ENCODE measurements around the gene KDM2A. TPM values are rescaled to one million over a fixed set of nuclear protein-coding genes. Genes with fewer than 3 reads are reported as not detected.

KDM2A gene
- total RNA-seq, 3 donors from 2014 or later (not counting 1 experiment from before 2014, with no cell fraction given), result 268 to 312 (median 283) TPM

DNA sequence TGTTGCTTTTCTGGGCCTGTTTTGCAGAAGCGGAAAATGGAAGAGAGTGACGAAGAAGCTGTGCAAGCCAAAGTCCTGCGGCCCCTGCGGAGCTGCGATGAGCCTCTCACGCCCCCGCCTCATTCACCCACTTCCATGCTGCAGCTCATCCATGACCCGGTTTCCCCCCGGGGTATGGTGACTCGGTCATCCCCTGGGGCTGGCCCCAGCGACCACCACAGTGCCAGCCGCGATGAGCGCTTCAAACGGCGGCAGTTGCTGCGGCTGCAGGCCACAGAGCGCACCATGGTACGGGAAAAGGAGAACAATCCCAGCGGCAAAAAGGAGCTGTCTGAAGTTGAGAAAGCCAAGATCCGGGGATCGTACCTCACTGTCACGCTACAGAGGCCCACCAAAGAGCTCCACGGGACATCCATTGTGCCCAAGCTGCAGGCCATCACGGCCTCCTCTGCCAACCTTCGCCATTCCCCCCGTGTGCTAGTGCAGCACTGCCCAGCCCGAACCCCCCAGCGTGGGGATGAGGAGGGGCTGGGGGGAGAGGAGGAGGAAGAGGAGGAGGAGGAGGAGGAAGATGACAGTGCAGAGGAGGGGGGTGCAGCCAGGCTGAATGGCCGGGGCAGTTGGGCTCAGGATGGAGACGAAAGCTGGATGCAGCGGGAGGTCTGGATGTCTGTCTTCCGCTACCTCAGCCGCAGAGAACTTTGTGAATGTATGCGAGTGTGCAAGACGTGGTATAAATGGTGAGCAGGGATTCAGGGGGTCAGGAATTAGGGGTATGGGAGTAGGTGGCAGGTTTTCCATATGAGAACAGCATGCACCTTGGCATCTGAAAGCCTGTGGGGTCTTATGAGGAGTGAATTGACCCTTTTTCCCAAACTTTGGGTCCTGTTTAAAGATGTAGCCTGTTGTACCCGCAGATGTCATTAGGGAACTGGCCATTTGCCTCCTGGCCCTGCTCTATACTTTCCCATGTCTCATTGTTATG is 131.3 kb downstream of the KDM2A start:
- peak in 1 of 2 donors; percentile 18 for DNase-seq
- H3K36me3 Mint-ChIP-seq, result peaks cover 41% of the 10 kb centered on the region

DNA sequence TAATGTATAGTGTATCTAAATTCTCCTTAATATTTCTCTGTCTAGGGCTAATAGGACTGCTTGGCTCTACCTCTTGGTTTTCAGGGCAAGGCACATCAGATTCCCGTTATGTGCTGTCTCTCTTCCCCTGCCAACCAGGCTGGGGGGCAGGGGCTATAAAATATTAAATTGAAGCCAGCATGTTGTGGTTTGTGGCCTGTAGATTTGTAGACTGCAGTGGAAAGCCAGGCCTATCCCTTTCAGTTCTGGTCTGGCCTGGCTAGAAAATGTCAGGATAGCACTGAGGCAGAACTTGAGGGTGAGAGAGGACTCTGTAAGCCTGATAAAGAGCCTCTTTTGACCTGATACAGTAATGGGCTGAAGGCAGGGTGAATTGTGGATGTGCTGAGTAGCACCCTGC is 132.8 kb downstream of the KDM2A start:
- peaks cover 36 to 40% of the 10 kb centered on the region in 2 donors for H3K4me1 Mint-ChIP-seq
- H3K27ac ChIP-seq (ENCODE audit: low read length), result no peak overlapping the region
- DNase-seq, result peak in 1 of 2 donors; percentile 13

More for the DNA sequence above, 131.3 kb downstream of the KDM2A start:
- H3K36me3 ChIP-seq (ENCODE audit: control insufficient read depth, insufficient read depth, low read length), result peaks cover 98% of the 10 kb centered on the region
- intact Hi-C loops (cut with micrococcal nuclease), result loop anchor here (5.0 kb wide), 1 partner anchor 37 kb away; the partner anchor contains the start of gene ANKRD13D
- ATAC-seq, result no peak
- WGBS (ENCODE audit: insufficient coverage), result 96% methylated on average over 37 of the region's 37 CpGs
- Mint-ChIP-seq H3K27ac (peak overlapping the region in 1 of 2 donors; percentile 38), H3K9me3 (no peaks in the 10 kb centered on the region), H3K27me3 (ENCODE audit: low read depth in 2 of 2) (no peaks in the 10 kb centered on the region), H3K4me1 (peaks cover 38 to 44% of the 10 kb centered on the region in 2 donors), H3K4me3 (no peak overlapping the region)
- no peak overlapping the region for H3K27ac ChIP-seq (ENCODE audit: low read length)
- no peaks in the 10 kb centered on the region for H3K27me3 ChIP-seq (ENCODE audit: control insufficient read depth, insufficient read depth, low read length)
- peaks cover 18% of the 10 kb centered on the region for H3K4me1 ChIP-seq (ENCODE audit: control insufficient read depth, insufficient read depth, low read length)
- H3K4me3 ChIP-seq (ENCODE audit: low read length), result no peak overlapping the region
- TF ChIP-seq, protein P1, sequence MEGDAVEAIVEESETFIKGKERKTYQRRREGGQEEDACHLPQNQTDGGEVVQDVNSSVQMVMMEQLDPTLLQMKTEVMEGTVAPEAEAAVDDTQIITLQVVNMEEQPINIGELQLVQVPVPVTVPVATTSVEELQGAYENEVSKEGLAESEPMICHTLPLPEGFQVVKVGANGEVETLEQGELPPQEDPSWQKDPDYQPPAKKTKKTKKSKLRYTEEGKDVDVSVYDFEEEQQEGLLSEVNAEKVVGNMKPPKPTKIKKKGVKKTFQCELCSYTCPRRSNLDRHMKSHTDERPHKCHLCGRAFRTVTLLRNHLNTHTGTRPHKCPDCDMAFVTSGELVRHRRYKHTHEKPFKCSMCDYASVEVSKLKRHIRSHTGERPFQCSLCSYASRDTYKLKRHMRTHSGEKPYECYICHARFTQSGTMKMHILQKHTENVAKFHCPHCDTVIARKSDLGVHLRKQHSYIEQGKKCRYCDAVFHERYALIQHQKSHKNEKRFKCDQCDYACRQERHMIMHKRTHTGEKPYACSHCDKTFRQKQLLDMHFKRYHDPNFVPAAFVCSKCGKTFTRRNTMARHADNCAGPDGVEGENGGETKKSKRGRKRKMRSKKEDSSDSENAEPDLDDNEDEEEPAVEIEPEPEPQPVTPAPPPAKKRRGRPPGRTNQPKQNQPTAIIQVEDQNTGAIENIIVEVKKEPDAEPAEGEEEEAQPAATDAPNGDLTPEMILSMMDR (IDR thresholded peaks at IDR 0.05), result no peak
- no peaks in the 10 kb centered on the region for H3K9me3 ChIP-seq (ENCODE audit: control insufficient read depth, insufficient read depth, low read length)

DNA sequence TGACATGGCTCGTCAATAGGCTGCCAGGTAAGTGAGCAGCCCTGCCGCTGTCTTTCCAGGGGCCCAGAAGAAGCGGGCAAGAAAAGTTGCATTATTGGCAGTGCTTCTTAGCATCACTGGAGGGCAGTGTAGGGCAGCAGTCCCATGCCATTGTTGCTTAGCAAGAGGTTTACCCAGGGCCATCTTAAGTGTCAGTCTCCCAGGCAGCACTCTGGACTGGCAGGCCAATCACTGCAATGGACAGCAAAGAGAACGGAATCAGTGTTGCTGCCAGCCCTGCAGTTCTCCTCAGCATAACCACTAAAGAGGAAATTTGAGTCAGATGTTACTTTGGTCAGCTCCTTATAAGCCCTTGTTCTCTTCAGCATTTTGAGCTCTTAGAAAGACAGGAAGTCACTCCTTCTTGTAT is 133.8 kb downstream of the KDM2A start:
- peak overlapping the region; percentile 78 to 89 for H3K27ac Mint-ChIP-seq
- peaks cover 36 to 41% of the 10 kb centered on the region in 2 donors for H3K4me1 Mint-ChIP-seq
- H3K27ac ChIP-seq (ENCODE audit: low read length), result peak overlapping the region; percentile 7
- no peaks in the 10 kb centered on the region for H3K9me3 Mint-ChIP-seq
- H3K4me3 Mint-ChIP-seq, result peak overlapping the region; percentile 57
- no peaks in the 10 kb centered on the region for H3K9me3 ChIP-seq (ENCODE audit: control insufficient read depth, insufficient read depth, low read length)
- H3K4me1 ChIP-seq (ENCODE audit: control insufficient read depth, insufficient read depth, low read length), result peaks cover 18% of the 10 kb centered on the region
- intact Hi-C loops (cut with micrococcal nuclease), result loop anchor here (1.0 to 5.0 kb wide), 2 partner anchors 12 to 34 kb away; partner anchors contain the start of gene ANKRD13D
- 74% methylated on average over 4 of the region's 4 CpGs for WGBS (ENCODE audit: insufficient coverage)
- no peaks in the 10 kb centered on the region for H3K27me3 ChIP-seq (ENCODE audit: control insufficient read depth, insufficient read depth, low read length)
- TF ChIP-seq, protein P1 (IDR thresholded peaks at IDR 0.05), result peak; percentile 53
- peak; percentile 78 to 86 (median 79) for ATAC-seq
- H3K27me3 Mint-ChIP-seq (ENCODE audit: low read depth in 2 of 2), result no peaks in the 10 kb centered on the region
- peak in 1 of 2 donors; percentile 70 for DNase-seq
- peaks cover 96% of the 10 kb centered on the region for H3K36me3 ChIP-seq (ENCODE audit: control insufficient read depth, insufficient read depth, low read length)
- H3K4me3 ChIP-seq (ENCODE audit: low read length), result no peak overlapping the region
- peaks cover 31% of the 10 kb centered on the region for H3K36me3 Mint-ChIP-seq

More for the DNA sequence above, 132.8 kb downstream of the KDM2A start:
- TF ChIP-seq, protein P1 (IDR thresholded peaks at IDR 0.05), result no peak
- H3K27ac Mint-ChIP-seq, result peak overlapping the region; percentile 78 to 89
- H3K27me3 ChIP-seq (ENCODE audit: control insufficient read depth, insufficient read depth, low read length), result no peaks in the 10 kb centered on the region
- peaks cover 18% of the 10 kb centered on the region for H3K4me1 ChIP-seq (ENCODE audit: control insufficient read depth, insufficient read depth, low read length)
- peaks cover 31% of the 10 kb centered on the region for H3K36me3 Mint-ChIP-seq
- H3K27me3 Mint-ChIP-seq (ENCODE audit: low read depth in 2 of 2), result no peaks in the 10 kb centered on the region
- 81% methylated on average over 1 of the region's 1 CpG for WGBS (ENCODE audit: insufficient coverage)
- ATAC-seq, result no peak
- no peak overlapping the region for H3K4me3 Mint-ChIP-seq
- H3K9me3 ChIP-seq (ENCODE audit: control insufficient read depth, insufficient read depth, low read length), result no peaks in the 10 kb centered on the region
- no peak overlapping the region for H3K4me3 ChIP-seq (ENCODE audit: low read length)
- H3K9me3 Mint-ChIP-seq, result no peaks in the 10 kb centered on the region
- H3K36me3 ChIP-seq (ENCODE audit: control insufficient read depth, insufficient read depth, low read length), result peaks cover 99% of the 10 kb centered on the region
- intact Hi-C loops (cut with micrococcal nuclease), result loop anchor here (5.0 kb wide), 1 partner anchor 35 kb away; the partner anchor contains the start of gene ANKRD13D

All from natural killer cell (primary cell).